Erythroblast (primary cell): ENCODE results near the gene SEMA3A.

Experiments
- GATA1 ChIP-seq: IDR thresholded peaks from 2 replicates; pipeline ENCODE4 v1.6.1; 2011; ENCODE audit warnings: low read depth, mild to moderate bottlenecking, control low read depth, low read length, moderate library complexity
- POLR2A ChIP-seq: IDR thresholded peaks from 2 replicates; pipeline ENCODE4 v1.6.1; 2011; ENCODE audit warnings: mild to moderate bottlenecking, low read length

- TF ChIP-seq POLR2A (no peak), GATA1 (no peak)
Observed at GRCh38 chr7:84013616-84014240, 180.9 kb downstream of the SEMA3A start.
